ENCODE data around the gene PTPA. TPM values are rescaled to one million over a fixed set of nuclear protein-coding genes. Genes with fewer than 3 reads are reported as not detected.
A peak's percentile ranks its signal among the peaks of the same experiment; 100 is the strongest.
"Not testable (repeated sequence)": the region's sequence is repeated elsewhere in the genome, so short reads cannot be mapped to it uniquely, and the experiment has no call there.

Gene PTPA
- total RNA-seq, 2 experiments from 2014 or later, result 115 to 129 TPM

DNA sequence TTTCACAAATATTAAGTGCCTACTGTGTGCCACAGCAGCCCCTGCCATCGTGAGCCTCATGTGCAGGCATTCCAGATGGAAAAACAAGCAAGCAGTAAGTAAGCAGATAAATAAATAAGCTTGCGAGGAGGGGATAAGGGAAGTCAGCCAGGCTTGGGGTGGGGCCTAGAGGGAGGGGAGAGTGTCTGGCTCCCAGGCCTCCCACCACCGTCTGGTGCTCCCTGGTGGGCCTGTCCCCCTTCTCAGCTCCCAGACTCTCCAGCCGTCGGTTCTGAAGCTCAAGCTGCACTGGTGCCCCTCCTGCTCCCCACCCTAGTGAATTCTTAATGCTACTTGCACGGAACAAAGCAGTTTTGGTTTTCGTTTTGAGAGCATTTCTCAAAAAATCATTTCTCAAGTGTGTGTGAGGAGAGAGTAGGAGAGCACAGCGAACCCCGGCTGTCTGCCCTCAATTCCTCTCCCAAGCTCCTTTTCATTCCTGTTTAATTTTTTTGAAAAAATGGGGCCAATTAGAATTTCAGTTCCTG, 73.4 kb downstream of the PTPA start:
- no peak overlapping the region for H3K27ac Mint-ChIP-seq
- no peaks in the 10 kb centered on the region for H3K36me3 Mint-ChIP-seq
- peaks cover 19% of the 10 kb centered on the region for H3K4me1 Mint-ChIP-seq
- no peak for DNase-seq
- ATAC-seq, result no peak
- CTCF ChIA-PET, result interaction anchor here (1.0 to 2.1 kb wide), 5 partner anchors 8 to 440 kb away, joined by 3 to 15 read pairs (median 5); no protein-coding TSS in a partner anchor
- H3K4me3 Mint-ChIP-seq, result no peak overlapping the region
- peaks cover 4% of the 10 kb centered on the region for H3K27me3 Mint-ChIP-seq
- peaks cover 1% of the 10 kb centered on the region for H3K9me3 Mint-ChIP-seq (ENCODE audit: low read depth)

DNA sequence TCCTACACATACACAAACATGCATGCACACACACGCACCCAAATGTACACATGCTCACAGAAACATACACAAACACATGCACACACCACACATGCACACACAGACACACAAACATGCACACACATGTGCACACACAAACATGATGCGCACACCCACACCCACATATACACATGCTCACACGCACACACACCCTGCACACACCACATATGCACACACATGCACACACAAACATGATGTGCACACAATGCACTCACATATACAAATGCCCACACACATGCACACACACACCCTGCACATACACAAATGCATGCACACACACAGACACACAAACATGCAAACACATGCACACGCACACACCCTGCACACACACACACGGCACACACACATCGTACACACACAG, 74.2 kb downstream of the PTPA start:
- CTCF ChIA-PET, result interaction anchor here (0.9 kb wide), 1 partner anchor 11 kb away, joined by 3 read pairs; no protein-coding TSS in a partner anchor
- H3K9me3 Mint-ChIP-seq (ENCODE audit: low read depth), result peaks cover 1% of the 10 kb centered on the region
- H3K36me3 Mint-ChIP-seq, result no peaks in the 10 kb centered on the region
- no peak overlapping the region for H3K4me3 Mint-ChIP-seq
- DNase-seq (no peak), ATAC-seq (no peak)
- H3K27ac Mint-ChIP-seq, result no peak overlapping the region
- H3K4me1 Mint-ChIP-seq, result peaks cover 19% of the 10 kb centered on the region
- H3K27me3 Mint-ChIP-seq, result peaks cover 4% of the 10 kb centered on the region

DNA sequence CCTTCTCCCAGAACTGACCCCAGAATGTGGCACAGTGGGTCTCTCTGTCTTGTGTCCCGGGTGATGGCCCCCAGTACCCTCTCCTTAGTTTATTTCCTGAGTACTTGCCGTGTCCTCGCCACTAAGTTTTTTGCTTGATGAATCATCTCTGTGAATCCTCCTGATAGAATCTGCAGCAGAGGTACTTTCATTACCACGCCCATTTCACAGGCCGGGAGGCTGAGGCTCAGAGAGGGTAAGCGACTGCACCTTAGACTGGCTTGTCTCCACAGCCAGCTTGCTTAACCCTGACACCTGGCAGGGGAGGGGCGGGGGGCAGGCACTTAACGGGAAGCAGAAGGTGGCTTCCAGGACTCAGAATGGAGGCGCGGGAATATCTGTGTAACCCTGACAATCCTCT, 74.8 kb downstream of the PTPA start:
- Mint-ChIP-seq H3K4me1 (peaks cover 19% of the 10 kb centered on the region), H3K36me3 (no peaks in the 10 kb centered on the region), H3K27me3 (peaks cover 4% of the 10 kb centered on the region), H3K27ac (peak overlapping the region; percentile 50), H3K9me3 (ENCODE audit: low read depth) (peaks cover 1% of the 10 kb centered on the region), H3K4me3 (no peak overlapping the region)
- ATAC-seq (peak; percentile 81), DNase-seq (peak; percentile 66)
- CTCF ChIA-PET, result interaction anchor here (0.9 kb wide), 1 partner anchor 12 kb away, joined by 3 read pairs; no protein-coding TSS in a partner anchor

DNA sequence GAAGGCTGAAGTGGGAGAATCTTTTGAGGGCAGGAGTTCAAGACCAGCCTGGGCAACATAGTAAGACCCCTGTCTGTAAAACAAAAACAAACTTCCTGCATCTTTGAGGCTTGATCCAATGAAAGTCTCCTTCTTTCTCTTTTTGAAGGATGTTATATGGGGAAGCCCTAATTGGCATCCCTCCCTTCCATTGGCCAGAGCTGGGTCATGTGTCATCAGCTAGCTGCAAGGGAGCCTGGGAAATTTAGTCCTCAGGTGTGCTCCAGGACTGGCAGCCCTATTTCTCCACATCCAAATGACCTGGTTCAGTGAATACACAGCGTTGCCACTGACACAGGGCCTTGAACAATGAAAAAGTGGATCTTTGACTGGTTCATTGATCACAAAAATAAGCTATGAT, 75.8 kb downstream of the PTPA start:
- Mint-ChIP-seq H3K9me3 (ENCODE audit: low read depth) (peaks cover 1% of the 10 kb centered on the region), H3K27me3 (no peaks in the 10 kb centered on the region), H3K4me3 (no peak overlapping the region), H3K4me1 (peaks cover 19% of the 10 kb centered on the region), H3K36me3 (no peaks in the 10 kb centered on the region), H3K27ac (no peak overlapping the region)
- DNase-seq, result no peak
- CTCF ChIA-PET, result interaction anchor here (1.1 to 1.2 kb wide), 2 partner anchors 9 to 56 kb away, joined by 4 to 5 read pairs; partner anchors contain the start of gene IER5L
- no peak for ATAC-seq

DNA sequence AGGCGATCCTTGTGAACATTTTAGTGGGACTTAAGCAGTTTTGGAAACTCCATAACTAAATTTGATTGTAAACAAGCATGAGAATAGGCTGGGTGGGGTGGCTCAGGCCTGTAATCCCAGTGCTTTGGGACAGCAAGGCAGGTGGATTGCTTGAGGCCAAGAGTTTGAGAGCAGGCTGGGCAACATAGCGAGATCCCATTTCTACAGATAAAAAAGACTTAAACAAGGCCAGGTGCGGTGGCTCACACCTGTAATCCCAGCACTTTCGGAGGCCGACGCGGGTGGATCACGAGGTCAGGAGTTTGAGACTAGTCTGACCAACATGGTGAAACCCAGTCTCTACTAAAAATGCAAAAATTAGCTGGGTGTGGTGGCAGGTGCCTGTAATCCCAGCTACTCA, 78.8 kb downstream of the PTPA start:
- not testable (repeated sequence) for H3K4me3 Mint-ChIP-seq; H3K27ac Mint-ChIP-seq; ATAC-seq; H3K9me3 Mint-ChIP-seq (ENCODE audit: low read depth); H3K36me3 Mint-ChIP-seq; DNase-seq
- Mint-ChIP-seq H3K4me1 (peaks cover 13% of the 10 kb centered on the region), H3K27me3 (peaks cover 16% of the 10 kb centered on the region)
- CTCF ChIA-PET, result interaction anchor here (1.0 to 1.8 kb wide), 3 partner anchors 12 to 58 kb away, joined by 3 to 5 read pairs (median 3); partner anchors contain the start of gene IER5L

DNA sequence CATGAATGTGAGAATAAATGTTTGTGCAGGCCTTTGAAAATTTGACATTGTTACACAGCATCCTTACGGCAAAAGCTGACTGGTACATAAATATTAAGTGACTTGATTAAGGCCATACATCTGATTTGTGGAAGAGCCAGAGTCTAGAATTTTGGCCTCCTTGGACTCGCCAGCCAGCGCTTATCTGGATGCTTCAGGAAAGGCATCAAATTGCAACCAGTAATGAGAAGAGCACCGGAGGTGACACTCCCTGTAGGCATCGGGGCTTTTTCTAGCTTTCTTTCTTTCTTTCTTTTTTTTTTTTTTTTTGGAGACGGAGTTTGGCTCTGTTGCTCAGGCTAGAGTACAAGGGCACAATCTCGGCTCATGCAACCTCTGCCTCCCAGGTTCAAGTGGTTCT, 80.0 kb downstream of the PTPA start:
- no peak overlapping the region for H3K4me3 Mint-ChIP-seq
- DNase-seq (no peak), ATAC-seq (no peak)
- H3K36me3 Mint-ChIP-seq, result peaks cover 2% of the 10 kb centered on the region
- CTCF ChIA-PET, result interaction anchor here (0.9 to 1.8 kb wide), 3 partner anchors 13 to 49 kb away, joined by 3 to 5 read pairs (median 3); partner anchors contain the start of gene IER5L
- peaks cover 3% of the 10 kb centered on the region for H3K9me3 Mint-ChIP-seq (ENCODE audit: low read depth)
- H3K4me1 Mint-ChIP-seq, result peaks cover 1% of the 10 kb centered on the region
- H3K27ac Mint-ChIP-seq, result no peak overlapping the region
- H3K27me3 Mint-ChIP-seq, result peaks cover 22% of the 10 kb centered on the region

DNA sequence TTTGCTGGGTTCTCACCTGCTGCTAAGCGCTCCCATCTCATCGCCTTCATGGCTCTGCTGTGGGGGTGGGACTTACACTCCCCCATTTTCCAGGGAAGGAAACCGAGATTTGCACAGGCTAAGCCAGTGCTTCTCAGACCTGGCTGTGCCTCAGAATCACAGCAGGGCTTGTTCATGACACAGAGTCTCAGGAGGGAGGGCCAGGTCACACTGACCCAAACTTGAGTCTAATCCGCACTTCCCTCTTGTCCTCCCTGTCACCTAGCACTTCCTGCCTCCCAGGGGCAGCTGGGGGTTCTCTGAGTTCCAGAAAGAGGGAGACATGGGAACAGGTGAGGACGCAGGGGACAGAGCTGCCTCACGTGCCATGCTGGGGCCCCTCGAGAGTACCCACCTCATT, 82.4 kb downstream of the PTPA start:
- peaks cover 28% of the 10 kb centered on the region for H3K27me3 Mint-ChIP-seq
- no peak overlapping the region for H3K27ac Mint-ChIP-seq
- DNase-seq (no peak), ATAC-seq (no peak)
- peaks cover 2% of the 10 kb centered on the region for H3K9me3 Mint-ChIP-seq (ENCODE audit: low read depth)
- peaks cover 2% of the 10 kb centered on the region for H3K36me3 Mint-ChIP-seq
- CTCF ChIA-PET, result interaction anchor here (1.6 kb wide), 1 partner anchor 9 kb away, joined by 4 read pairs; no protein-coding TSS in a partner anchor
- no peaks in the 10 kb centered on the region for H3K4me1 Mint-ChIP-seq
- no peak overlapping the region for H3K4me3 Mint-ChIP-seq

DNA sequence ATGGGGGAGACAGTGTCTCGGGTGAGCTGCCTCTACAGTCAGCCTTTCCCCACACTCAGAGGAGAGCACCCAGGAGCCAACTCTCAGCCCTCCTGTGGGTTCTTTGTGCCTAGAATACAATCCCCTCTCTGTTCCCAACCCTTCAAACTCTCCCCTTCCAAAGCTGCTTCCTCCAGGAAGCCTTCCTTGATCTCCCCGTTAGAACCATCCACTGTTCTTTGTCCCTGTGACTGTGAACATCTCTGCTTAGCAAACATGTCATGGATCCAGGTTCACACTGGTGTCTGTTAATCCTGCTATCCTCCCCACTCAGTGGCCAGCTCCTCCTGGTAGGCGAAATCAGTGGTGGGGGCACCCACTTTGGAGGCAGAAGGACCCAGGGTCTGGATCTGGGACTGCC, 83.0 kb downstream of the PTPA start:
- H3K27ac Mint-ChIP-seq, result no peak overlapping the region
- H3K27me3 Mint-ChIP-seq, result peaks cover 28% of the 10 kb centered on the region
- no peaks in the 10 kb centered on the region for H3K4me1 Mint-ChIP-seq
- ATAC-seq (no peak), DNase-seq (no peak)
- no peak overlapping the region for H3K4me3 Mint-ChIP-seq
- peaks cover 2% of the 10 kb centered on the region for H3K36me3 Mint-ChIP-seq
- CTCF ChIA-PET, result no interaction called here
- H3K9me3 Mint-ChIP-seq (ENCODE audit: low read depth), result peaks cover 2% of the 10 kb centered on the region

DNA sequence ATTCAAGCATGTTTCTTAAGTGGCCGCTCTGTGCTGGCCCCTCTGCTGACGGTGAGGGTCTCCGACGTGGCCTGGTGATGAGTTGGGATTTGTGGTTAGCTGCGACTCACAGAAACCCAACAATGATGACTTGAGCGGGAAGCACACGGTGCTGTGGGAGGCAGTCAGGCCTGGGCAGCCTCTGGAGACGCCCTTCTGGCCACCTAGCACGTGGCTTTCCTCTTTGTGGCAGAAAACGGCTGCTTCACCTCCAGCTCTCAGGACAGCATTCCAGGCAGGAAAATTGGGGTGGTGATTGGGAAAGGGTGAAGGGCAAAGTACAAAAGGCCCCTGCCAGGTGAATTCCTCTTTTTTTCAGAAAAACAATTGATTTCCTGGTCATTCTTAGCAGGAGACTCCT, 84.4 kb downstream of the PTPA start:
- CTCF ChIA-PET, result no interaction called here

DNA sequence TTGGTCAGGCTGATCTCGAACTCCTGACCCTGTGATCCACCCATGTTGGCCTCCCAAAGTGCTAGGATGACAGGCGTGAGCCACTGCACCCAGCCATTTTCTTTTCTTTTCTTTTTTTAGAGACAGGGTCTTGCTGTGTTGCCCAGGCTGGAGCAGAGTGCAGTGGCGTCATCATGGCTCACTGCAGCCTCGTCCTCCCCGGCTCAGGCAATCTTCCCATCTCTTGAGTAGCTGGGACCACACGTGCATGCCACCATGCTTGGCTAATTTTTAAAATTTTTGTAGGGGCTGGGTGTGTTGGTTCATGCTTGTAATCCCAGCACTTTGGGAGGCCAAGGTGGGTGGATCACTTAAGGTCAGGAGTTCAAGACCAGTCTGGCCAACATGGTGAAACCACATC, 85.8 kb downstream of the PTPA start:
- peaks cover 28% of the 10 kb centered on the region for H3K27me3 Mint-ChIP-seq
- H3K4me1 Mint-ChIP-seq, result not testable (repeated sequence)

More for the DNA sequence above, 84.4 kb downstream of the PTPA start:
- ATAC-seq (no peak), DNase-seq (no peak)
- Mint-ChIP-seq H3K36me3 (peaks cover 2% of the 10 kb centered on the region), H3K27me3 (peaks cover 28% of the 10 kb centered on the region), H3K4me3 (no peak overlapping the region), H3K27ac (no peak overlapping the region), H3K9me3 (ENCODE audit: low read depth) (peaks cover 2% of the 10 kb centered on the region), H3K4me1 (no peaks in the 10 kb centered on the region)

DNA sequence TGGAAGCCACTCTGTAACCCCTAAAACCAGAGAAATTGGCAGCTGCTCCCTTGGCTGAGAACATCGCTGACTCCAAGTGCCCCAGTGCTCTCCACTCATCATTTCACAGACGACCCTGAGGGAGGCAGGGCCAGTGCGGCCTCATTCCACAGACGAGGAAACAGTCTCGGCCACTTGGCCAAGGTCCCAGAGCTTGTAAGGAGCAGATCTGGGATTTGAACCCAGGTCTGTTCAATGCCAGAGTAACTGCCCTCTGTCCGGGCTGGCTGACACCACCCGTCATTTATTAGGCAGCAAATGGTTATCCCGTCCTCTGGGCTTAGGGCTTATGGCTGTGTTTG, 86.7 kb downstream of the PTPA start:
- Mint-ChIP-seq H3K4me3 (no peak overlapping the region), H3K9me3 (ENCODE audit: low read depth) (no peaks in the 10 kb centered on the region), H3K27me3 (peaks cover 24% of the 10 kb centered on the region), H3K4me1 (peaks cover 4% of the 10 kb centered on the region), H3K36me3 (no peaks in the 10 kb centered on the region), H3K27ac (no peak overlapping the region)
- ATAC-seq (no peak), DNase-seq (no peak)
- CTCF ChIA-PET, result no interaction called here

More for the DNA sequence above, 85.8 kb downstream of the PTPA start:
- DNase-seq; CTCF ChIA-PET; H3K27ac Mint-ChIP-seq; H3K4me3 Mint-ChIP-seq; ATAC-seq; H3K36me3 Mint-ChIP-seq; H3K9me3 Mint-ChIP-seq (ENCODE audit: low read depth): not testable (repeated sequence)

Other genes with a start within 250 kb of the PTPA start
- gene KYAT1, start 229.5 kb upstream of the PTPA start, total RNA-seq, result 10 to 100 TPM; 12.7 to 20.6 TPM
- gene LRRC8A, start 229.3 kb upstream of the PTPA start, total RNA-seq, result 10 to 100 TPM; 25.6 to 26.7 TPM
- gene PHYHD1, start 190.4 kb upstream of the PTPA start, total RNA-seq, result under 1 TPM; 0.47 to 0.63 TPM
- gene DOLK, start 163.8 kb upstream of the PTPA start, total RNA-seq, result 10 to 100 TPM in 1 of 2 experiments, 1 to 10 TPM in 1; 7.7 to 11.1 TPM
- gene NUP188, start 163.7 kb upstream of the PTPA start, total RNA-seq, result 100 to 1,000 TPM in 1 of 2 experiments, 10 to 100 TPM in 1; 88.0 to 108 TPM
- 10 to 100 TPM; 76.8 to 93.4 TPM for gene SH3GLB2, start 83.1 kb upstream of the PTPA start, total RNA-seq
- gene MIGA2, start 74.8 kb upstream of the PTPA start, total RNA-seq, result 10 to 100 TPM; 39.3 to 51.3 TPM
- gene DOLPP1, start 30.3 kb upstream of the PTPA start, total RNA-seq, result 10 to 100 TPM; 18.5 to 23.7 TPM
- gene CRAT, start 622 bp upstream of the PTPA start, total RNA-seq, result 10 to 100 TPM; 14.1 to 17.6 TPM
- gene IER5L, start 66.8 kb downstream of the PTPA start, total RNA-seq, result 1 to 10 TPM; 4.9 to 6.1 TPM

Data from activated CD8-positive, alpha-beta memory T cell treated with anti-CD3 and anti-CD28 coated beads, Interleukin-2, amount 10 ng/mL, durations not matched to agents 7 days and 5 days (primary cell).